MM.1S (cell line): ENCODE results near the gene ARL6IP5.

Source experiments
- CTCF ChIP-seq: fragments of 300-600 bp; sonication (generic); IDR thresholded peaks from 2 replicates; pipeline ENCODE4 v1.5.1; 2016; ENCODE audit warnings: antibody characterized with exemption, low read length, mixed read lengths
- EZH2 ChIP-seq: fragments of 300-600 bp; sonication (generic); optimal IDR thresholded peaks from 2 replicates; pipeline ENCODE3; 2017; ENCODE audit warnings: low read depth, mild to moderate bottlenecking, antibody characterized with exemption, low read length, mixed read lengths
- EZH2phosphoT487 ChIP-seq: fragments of 300-600 bp; sonication (generic); IDR thresholded peaks from 2 replicates; pipeline ENCODE4 v1.6.1; 2018; ENCODE audit warnings: antibody characterized with exemption, low read length

GRCh38 chr3:69145688-69146087 is 61.0 kb downstream of the ARL6IP5 start:
- TF ChIP-seq CTCF, result no peak
- no peak for TF ChIP-seq EZH2phosphoT487
- TF ChIP-seq EZH2, result no peak
